Thyroid gland (tissue), 4 donors: Measurements from ENCODE around the gene NNAT.

Experiments
- POLR2A ChIP-seq, 2 donors: fragments of 450-650 bp; IDR thresholded peaks; one replicate each; pipeline ENCODE4 v1.6.1; 2017; ENCODE audit warnings: antibody characterized with exemption in 2 of 2, mild to moderate bottlenecking in 2 of 2, moderate library complexity in 1 of 2
- TF ChIP-seq, protein P1 (sequence below), 6 experiments: fragments of 200-600 bp in 3 of 6; fragments of 450-650 bp in 3 of 6; sonication (generic) in 3 of 6; IDR thresholded peaks; one replicate each; pipeline ENCODE4 v1.5.1; 2016 to 2019; ENCODE audit warnings: antibody characterized with exemption in 6 of 6, mild to moderate bottlenecking in 2 of 6, inconsistent platforms in 1 of 6, moderate library complexity in 1 of 6

DNA sequence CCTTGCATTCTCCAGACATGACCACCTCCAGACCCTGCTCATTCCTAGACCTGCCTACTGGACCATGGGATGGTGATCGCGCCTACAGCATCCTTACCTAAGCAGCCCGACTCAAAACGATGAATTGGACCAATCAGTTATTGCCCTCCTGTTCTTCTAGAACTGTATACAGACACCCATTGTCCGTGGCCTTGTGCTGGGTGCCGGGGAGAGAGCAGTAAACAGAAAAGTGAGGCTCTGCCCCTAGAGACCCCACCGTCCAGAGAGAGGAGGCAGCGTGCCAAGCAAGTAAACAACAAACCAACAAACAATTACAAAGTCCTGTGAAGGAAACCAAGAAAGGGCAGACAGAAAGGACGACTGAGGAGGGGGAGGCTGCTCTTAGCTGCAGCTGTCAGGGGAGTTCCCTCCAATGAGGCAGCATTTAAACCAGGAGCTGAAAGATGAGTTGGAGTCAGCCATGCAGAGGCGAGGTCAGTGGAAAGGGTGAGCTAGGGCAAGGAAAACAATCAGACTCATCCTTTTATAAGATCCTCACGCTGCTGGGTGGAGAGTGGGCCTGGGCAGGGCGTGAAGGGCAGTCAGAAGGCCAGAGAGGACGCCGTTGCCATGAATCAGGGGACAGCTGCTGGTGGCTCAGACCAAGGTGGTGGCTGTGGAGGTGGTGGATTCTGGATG lies 44.2 kb downstream of the NNAT start:
- TF ChIP-seq, protein P1, sequence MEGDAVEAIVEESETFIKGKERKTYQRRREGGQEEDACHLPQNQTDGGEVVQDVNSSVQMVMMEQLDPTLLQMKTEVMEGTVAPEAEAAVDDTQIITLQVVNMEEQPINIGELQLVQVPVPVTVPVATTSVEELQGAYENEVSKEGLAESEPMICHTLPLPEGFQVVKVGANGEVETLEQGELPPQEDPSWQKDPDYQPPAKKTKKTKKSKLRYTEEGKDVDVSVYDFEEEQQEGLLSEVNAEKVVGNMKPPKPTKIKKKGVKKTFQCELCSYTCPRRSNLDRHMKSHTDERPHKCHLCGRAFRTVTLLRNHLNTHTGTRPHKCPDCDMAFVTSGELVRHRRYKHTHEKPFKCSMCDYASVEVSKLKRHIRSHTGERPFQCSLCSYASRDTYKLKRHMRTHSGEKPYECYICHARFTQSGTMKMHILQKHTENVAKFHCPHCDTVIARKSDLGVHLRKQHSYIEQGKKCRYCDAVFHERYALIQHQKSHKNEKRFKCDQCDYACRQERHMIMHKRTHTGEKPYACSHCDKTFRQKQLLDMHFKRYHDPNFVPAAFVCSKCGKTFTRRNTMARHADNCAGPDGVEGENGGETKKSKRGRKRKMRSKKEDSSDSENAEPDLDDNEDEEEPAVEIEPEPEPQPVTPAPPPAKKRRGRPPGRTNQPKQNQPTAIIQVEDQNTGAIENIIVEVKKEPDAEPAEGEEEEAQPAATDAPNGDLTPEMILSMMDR (IDR thresholded peaks at IDR 0.05), result no peak
- TF ChIP-seq POLR2A (IDR thresholded peaks at IDR 0.05), result no peak
